ENCODE results near the gene EFNA5. TPM values are rescaled to one million over a fixed set of nuclear protein-coding genes. Genes with fewer than 3 reads are reported as not detected.
A peak's percentile ranks its signal among the peaks of the same experiment; 100 is the strongest.

The EFNA5 gene
- total and polyA plus RNA-seq, 2 of the 8 experiments (the other 6 are each of a cell fraction or from before 2014, with no cell fraction given) = 9.6 to 21.8 TPM

DNA sequence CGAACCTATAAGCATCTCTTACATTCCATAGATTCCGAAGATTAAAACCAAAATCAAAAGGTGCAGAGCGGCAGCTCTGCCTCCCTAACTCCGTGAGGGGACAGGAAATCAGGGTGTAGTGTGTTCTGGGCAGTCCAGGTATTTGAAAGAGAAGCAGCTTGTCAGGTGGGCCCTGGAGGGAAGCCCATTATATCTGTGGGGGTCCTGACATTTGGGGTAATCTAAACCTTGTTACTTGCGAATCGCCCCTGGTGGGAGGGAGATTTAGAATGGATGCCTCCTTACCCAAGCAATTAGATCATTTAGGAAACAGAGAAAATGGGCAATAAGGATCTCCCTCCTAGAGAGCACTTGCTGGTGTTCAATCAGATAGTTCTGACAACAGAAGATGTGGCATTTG is 126.9 kb downstream of the EFNA5 start:
- H2BK5ac ChIP-seq (ENCODE audit: low read depth, low read length) = no peak overlapping the region
- TF ChIP-seq FOSL1 (IDR thresholded peaks at IDR 0.05; ENCODE audit: insufficient read depth, low read depth, low read length) (no peak), MAFK (IDR thresholded peaks at IDR 0.05; ENCODE audit: low read depth, low read length) (no peak), RNF2 (IDR thresholded peaks at IDR 0.05; ENCODE audit: borderline replicate concordance, low read depth, low read length, missing control alignments, poor library complexity, severe bottlenecking) (no peak), NRF1 (IDR thresholded peaks at IDR 0.05; ENCODE audit: low read depth, low read length) (no peak), JUN (IDR thresholded peaks at IDR 0.05; ENCODE audit: low read depth, low read length) (no peak), ASH2L (IDR thresholded peaks at IDR 0.05; ENCODE audit: low read length) (no peak), EGR1 (IDR thresholded peaks at IDR 0.05; ENCODE audit: borderline replicate concordance, low read depth, low read length) (no peak), BACH1 (IDR thresholded peaks at IDR 0.05; ENCODE audit: low read length) (no peak), RBBP5 (IDR thresholded peaks at IDR 0.05; ENCODE audit: borderline replicate concordance, low read depth, low read length) (no peak), SIN3A (conservative IDR thresholded peaks at IDR 0.05 in 1 of 2, IDR thresholded peaks at IDR 0.05 in 1 of 2; ENCODE audit: low read depth in 1 of 2, low read length in 2 of 2) (no peak), ZNF274 (IDR thresholded peaks at IDR 0.05; ENCODE audit: borderline replicate concordance, extremely low read depth, low read length) (no peak), SUZ12 (IDR thresholded peaks at IDR 0.05; ENCODE audit: low read length) (no peak)
- TF ChIP-seq, protein P1, sequence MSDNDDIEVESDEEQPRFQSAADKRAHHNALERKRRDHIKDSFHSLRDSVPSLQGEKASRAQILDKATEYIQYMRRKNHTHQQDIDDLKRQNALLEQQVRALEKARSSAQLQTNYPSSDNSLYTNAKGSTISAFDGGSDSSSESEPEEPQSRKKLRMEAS (IDR thresholded peaks at IDR 0.05) = no peak
- POLR2A ChIA-PET (ENCODE audit: partially characterized antibody) = no interaction called here
- no peak overlapping the region for H3K56ac ChIP-seq (replicated peaks; ENCODE audit: insufficient read length, low read depth, low read length)
- H4K8ac ChIP-seq (ENCODE audit: extremely low read depth, insufficient read depth, low read length) = no peak overlapping the region
- H3K4me3 ChIP-seq (ENCODE audit: extremely low read depth in 1 of 4, insufficient read depth in 2 of 4, low read depth in 3 of 4, low read length in 4 of 4) = no peak overlapping the region
- CTCF ChIA-PET (ENCODE audit: partially characterized antibody) = interaction anchor here (0.6 to 1.2 kb wide), 3 partner anchors 28 to 579 kb away, joined by 3 read pairs; no protein-coding TSS in a partner anchor
- no peaks in the 10 kb centered on the region for H3K23me2 ChIP-seq (ENCODE audit: low read depth, low read length)
- H2BK20ac ChIP-seq (ENCODE audit: low read length) = 0 out of 2 replicates have a peak overlapping the region, but pooled peaks have one; percentile 56
- no peak overlapping the region for H2BK120ac ChIP-seq (replicated peaks; ENCODE audit: low read depth, low read length)
- no peaks in the 10 kb centered on the region for H3K9me3 ChIP-seq (ENCODE audit: insufficient read depth in 2 of 2, low read depth in 1 of 2, low read length in 1 of 2)
- FAIRE-seq (no peak), DNase-seq (ENCODE audit: low read depth in 1 of 2, low spot score in 2 of 2) (no peak)
- H3K14ac ChIP-seq (ENCODE audit: insufficient read length) = no peak overlapping the region
- no peak overlapping the region for H2AFZ ChIP-seq (ENCODE audit: low read length)
- H3K4me1 ChIP-seq (replicated peaks in 1 of 4; ENCODE audit: control insufficient read depth in 3 of 4, insufficient read depth in 4 of 4, low read length in 3 of 4) = peaks cover 0 to 15% (median 8%) of the 10 kb centered on the region in 4 experiments; a peak in 2 of 7 replicates
- no peak overlapping the region; the same call in 1 of the 2 replicates for H2BK15ac ChIP-seq (ENCODE audit: low read length)
- H3K4me2 ChIP-seq (ENCODE audit: insufficient read depth in 1 of 2, low read depth in 2 of 2, low read length in 2 of 2) = no peak overlapping the region
- peaks cover 0 to 3% of the 10 kb centered on the region in 2 experiments; a peak in 1 of 4 replicates for H3K79me2 ChIP-seq (ENCODE audit: control insufficient read depth in 1 of 2, insufficient read depth in 2 of 2, low read length in 2 of 2)
- no peak overlapping the region for H2BK12ac ChIP-seq (ENCODE audit: low read depth, low read length)
- H3K18ac ChIP-seq (ENCODE audit: extremely low read depth, low read length) = no peak overlapping the region
- 58% methylated on average over 6 of the region's 6 CpGs; no CpG with 5 or more reads in 1 of the 2 experiments for WGBS, 2 experiments (ENCODE audit: extremely low coverage in 1 of 2, insufficient coverage in 1 of 2, insufficient read length in 1 of 2, insufficient replicate concordance in 2 of 2, low coverage in 1 of 2, low lambda C conversion rate in 2 of 2, missing lambda C conversion rate in 1 of 2)
- no peak overlapping the region for H3K23ac ChIP-seq (ENCODE audit: insufficient read length)
- no peaks in the 10 kb centered on the region for H3K36me3 ChIP-seq (ENCODE audit: control insufficient read depth in 2 of 4, insufficient read depth in 4 of 4, low read length in 3 of 4)
- no peaks in the 10 kb centered on the region for H3K27me3 ChIP-seq (replicated peaks in 1 of 4; ENCODE audit: control insufficient read depth in 3 of 4, extremely low read depth in 1 of 4, insufficient read depth in 3 of 4, low read length in 3 of 4)
- H3K4ac ChIP-seq (replicated peaks; ENCODE audit: insufficient read length, low read depth, low read length) = no peak overlapping the region
- no peak overlapping the region for H3K9ac ChIP-seq (replicated peaks in 1 of 4; ENCODE audit: extremely low read depth in 1 of 4, low read depth in 3 of 4, low read length in 3 of 4)
- no peak overlapping the region for H2AK5ac ChIP-seq (ENCODE audit: low read depth, low read length)
- no peak overlapping the region for H4K91ac ChIP-seq (replicated peaks; ENCODE audit: insufficient read length, low read length)
- H4K20me1 ChIP-seq (replicated peaks in 1 of 2; ENCODE audit: control insufficient read depth in 1 of 2, insufficient read depth in 2 of 2, low read length in 2 of 2) = peaks cover 0 to 3% of the 10 kb centered on the region in 2 experiments
- no peak overlapping the region for H3K27ac ChIP-seq (ENCODE audit: low read depth, low read length)
- no peak overlapping the region for H4K5ac ChIP-seq (ENCODE audit: insufficient read length, low read depth, low read length)
- H3K79me1 ChIP-seq (ENCODE audit: low read depth, low read length) = peaks cover 3% of the 10 kb centered on the region; the same call in 1 of the 2 replicates

Data from H1 (cell line).